Activated T-helper 17 cell treated with anti-CD3 and anti-CD28 coated beads, Interleukin-2, amount 50 U/mL, for 72 hours (primary cell): ENCODE measurements around the gene TRIO. TPM values are rescaled to one million over a fixed set of nuclear protein-coding genes. Genes with fewer than 3 reads are reported as not detected.

Experiments used
- ATAC-seq: fragments of 150-1000 bp; cut with Tn5 transposase; replicated peaks from 2 replicates; pipeline ENCODE4 v1.10.0; 2021; ENCODE audit warnings: mild to moderate bottlenecking, moderate library complexity
- H3K27ac Mint-ChIP-seq: one replicate; pipeline ENCODE4 v1.8.0; 2022; ENCODE audit warnings: mixed read lengths
- H3K27me3 Mint-ChIP-seq: one replicate; pipeline ENCODE4 v1.8.0; 2022; ENCODE audit warnings: mixed read lengths
- H3K36me3 Mint-ChIP-seq: one replicate; pipeline ENCODE4 v1.8.0; 2022; ENCODE audit warnings: low read depth, mild to moderate bottlenecking, mixed read lengths
- H3K4me1 Mint-ChIP-seq: one replicate; pipeline ENCODE4 v1.8.0; 2022; ENCODE audit warnings: mixed read lengths
- H3K4me3 Mint-ChIP-seq: one replicate; pipeline ENCODE4 v1.8.0; 2022; ENCODE audit warnings: mild to moderate bottlenecking, mixed read lengths
- H3K9me3 Mint-ChIP-seq: one replicate; pipeline ENCODE4 v1.8.0; 2022; ENCODE audit warnings: mixed read lengths
- total RNA-seq, 2 donors: library from RNA; stranded (reverse); gene quantifications; one replicate each; pipeline ENCODE4 v1.2.3, GENCODE V29; 2022

TRIO gene
- total RNA-seq, 2 donors from 2014 or later, result 13.6 to 21.5 TPM

- Mint-ChIP-seq H3K27ac (no peak overlapping the region), H3K4me1 (no peaks in the 10 kb centered on the region), H3K4me3 (no peak overlapping the region), H3K9me3 (no peaks in the 10 kb centered on the region), H3K27me3 (peaks cover 16% of the 10 kb centered on the region), H3K36me3 (no peaks in the 10 kb centered on the region)
- ATAC-seq, result no peak
Observed at GRCh38 chr5:14242871-14243383, 99.8 kb downstream of the TRIO start.

GRCh38 chr5:14243766-14244165 is 100.6 kb downstream of the TRIO start:
- no peaks in the 10 kb centered on the region for H3K36me3 Mint-ChIP-seq
- H3K27me3 Mint-ChIP-seq, result peaks cover 17% of the 10 kb centered on the region
- no peaks in the 10 kb centered on the region for H3K4me1 Mint-ChIP-seq
- no peak overlapping the region for H3K4me3 Mint-ChIP-seq
- ATAC-seq, result no peak
- no peak overlapping the region for H3K27ac Mint-ChIP-seq
- no peaks in the 10 kb centered on the region for H3K9me3 Mint-ChIP-seq

- ATAC-seq, result no peak
- Mint-ChIP-seq H3K27me3 (peaks cover 20% of the 10 kb centered on the region), H3K27ac (no peak overlapping the region), H3K9me3 (no peaks in the 10 kb centered on the region), H3K4me1 (no peaks in the 10 kb centered on the region), H3K4me3 (no peak overlapping the region), H3K36me3 (no peaks in the 10 kb centered on the region)
Observed at GRCh38 chr5:14244721-14245120, 101.6 kb downstream of the TRIO start.

- Mint-ChIP-seq H3K27ac (no peak overlapping the region), H3K9me3 (no peaks in the 10 kb centered on the region), H3K27me3 (peaks cover 20% of the 10 kb centered on the region), H3K4me1 (no peaks in the 10 kb centered on the region), H3K4me3 (no peak overlapping the region), H3K36me3 (no peaks in the 10 kb centered on the region)
- no peak for ATAC-seq
Observed at GRCh38 chr5:14245132-14245925, 102.2 kb downstream of the TRIO start.

- no peak overlapping the region for H3K4me3 Mint-ChIP-seq
- H3K27ac Mint-ChIP-seq, result no peak overlapping the region
- H3K4me1 Mint-ChIP-seq, result no peaks in the 10 kb centered on the region
- no peak for ATAC-seq
- H3K36me3 Mint-ChIP-seq, result no peaks in the 10 kb centered on the region
- peaks cover 23% of the 10 kb centered on the region for H3K27me3 Mint-ChIP-seq
- no peaks in the 10 kb centered on the region for H3K9me3 Mint-ChIP-seq
Observed at GRCh38 chr5:14246350-14247053, 103.4 kb downstream of the TRIO start.

- no peaks in the 10 kb centered on the region for H3K9me3 Mint-ChIP-seq
- H3K36me3 Mint-ChIP-seq, result no peaks in the 10 kb centered on the region
- no peak overlapping the region for H3K27ac Mint-ChIP-seq
- no peak for ATAC-seq
- no peak overlapping the region for H3K4me3 Mint-ChIP-seq
- peaks cover 23% of the 10 kb centered on the region for H3K27me3 Mint-ChIP-seq
- no peaks in the 10 kb centered on the region for H3K4me1 Mint-ChIP-seq
Observed at GRCh38 chr5:14247054-14247386, 103.9 kb downstream of the TRIO start.

GRCh38 chr5:14249258-14250082 is 106.3 kb downstream of the TRIO start:
- H3K27me3 Mint-ChIP-seq, result peaks cover 23% of the 10 kb centered on the region
- ATAC-seq, result no peak
- no peaks in the 10 kb centered on the region for H3K9me3 Mint-ChIP-seq
- H3K4me1 Mint-ChIP-seq, result no peaks in the 10 kb centered on the region
- no peak overlapping the region for H3K27ac Mint-ChIP-seq
- H3K36me3 Mint-ChIP-seq, result no peaks in the 10 kb centered on the region
- H3K4me3 Mint-ChIP-seq, result no peak overlapping the region

- ATAC-seq, result no peak
- H3K27ac Mint-ChIP-seq, result no peak overlapping the region
- peaks cover 20% of the 10 kb centered on the region for H3K27me3 Mint-ChIP-seq
- H3K4me1 Mint-ChIP-seq, result no peaks in the 10 kb centered on the region
- no peaks in the 10 kb centered on the region for H3K9me3 Mint-ChIP-seq
- no peak overlapping the region for H3K4me3 Mint-ChIP-seq
- no peaks in the 10 kb centered on the region for H3K36me3 Mint-ChIP-seq
Observed at GRCh38 chr5:14250084-14250695, 107.0 kb downstream of the TRIO start.

- Mint-ChIP-seq H3K4me3 (no peak overlapping the region), H3K36me3 (no peaks in the 10 kb centered on the region)
- no peak for ATAC-seq
Observed at GRCh38 chr5:14250748-14251701, 107.9 kb downstream of the TRIO start.

GRCh38 chr5:14251733-14252132 is 108.6 kb downstream of the TRIO start:
- H3K9me3 Mint-ChIP-seq, result peaks cover 6% of the 10 kb centered on the region
- H3K4me3 Mint-ChIP-seq, result no peak overlapping the region
- H3K27ac Mint-ChIP-seq, result no peak overlapping the region
- no peaks in the 10 kb centered on the region for H3K4me1 Mint-ChIP-seq
- peaks cover 15% of the 10 kb centered on the region for H3K27me3 Mint-ChIP-seq
- ATAC-seq, result peak; percentile 37
- H3K36me3 Mint-ChIP-seq, result no peaks in the 10 kb centered on the region

More at GRCh38 chr5:14250748-14251701, 107.9 kb downstream of the TRIO start:
- H3K27ac Mint-ChIP-seq, result no peak overlapping the region
- no peaks in the 10 kb centered on the region for H3K4me1 Mint-ChIP-seq
- peaks cover 20% of the 10 kb centered on the region for H3K27me3 Mint-ChIP-seq
- peaks cover 3% of the 10 kb centered on the region for H3K9me3 Mint-ChIP-seq

GRCh38 chr5:14252793-14253192 is 109.7 kb downstream of the TRIO start:
- Mint-ChIP-seq H3K36me3 (no peaks in the 10 kb centered on the region), H3K27me3 (peaks cover 11% of the 10 kb centered on the region), H3K4me3 (no peak overlapping the region), H3K27ac (no peak overlapping the region), H3K9me3 (peaks cover 6% of the 10 kb centered on the region), H3K4me1 (no peaks in the 10 kb centered on the region)
- ATAC-seq, result no peak

- no peak for ATAC-seq
- no peak overlapping the region for H3K4me3 Mint-ChIP-seq
- H3K27me3 Mint-ChIP-seq, result peaks cover 3% of the 10 kb centered on the region
- H3K9me3 Mint-ChIP-seq, result peaks cover 6% of the 10 kb centered on the region
- no peaks in the 10 kb centered on the region for H3K36me3 Mint-ChIP-seq
- H3K27ac Mint-ChIP-seq, result no peak overlapping the region
- no peaks in the 10 kb centered on the region for H3K4me1 Mint-ChIP-seq
Observed at GRCh38 chr5:14254686-14255085, 111.5 kb downstream of the TRIO start.

GRCh38 chr5:14256026-14256690 is 113.0 kb downstream of the TRIO start:
- ATAC-seq, result peak; percentile 11
- Mint-ChIP-seq H3K9me3 (peaks cover 6% of the 10 kb centered on the region), H3K27ac (no peak overlapping the region)

More at GRCh38 chr5:14256026-14256690, 113.0 kb downstream of the TRIO start:
- Mint-ChIP-seq H3K36me3 (no peaks in the 10 kb centered on the region), H3K27me3 (no peaks in the 10 kb centered on the region), H3K4me1 (no peaks in the 10 kb centered on the region), H3K4me3 (no peak overlapping the region)
